Dedifferentiated amniotic fluid mesenchymal stem cell (primary cell): Measurements from ENCODE around the gene MACROD2.

Experiments
- DNase-seq: peaks from one replicate; pipeline ENCODE4 v3.0.0-alpha.2; 2016; ENCODE audit errors: extremely low spot score

The MACROD2 gene

DNA sequence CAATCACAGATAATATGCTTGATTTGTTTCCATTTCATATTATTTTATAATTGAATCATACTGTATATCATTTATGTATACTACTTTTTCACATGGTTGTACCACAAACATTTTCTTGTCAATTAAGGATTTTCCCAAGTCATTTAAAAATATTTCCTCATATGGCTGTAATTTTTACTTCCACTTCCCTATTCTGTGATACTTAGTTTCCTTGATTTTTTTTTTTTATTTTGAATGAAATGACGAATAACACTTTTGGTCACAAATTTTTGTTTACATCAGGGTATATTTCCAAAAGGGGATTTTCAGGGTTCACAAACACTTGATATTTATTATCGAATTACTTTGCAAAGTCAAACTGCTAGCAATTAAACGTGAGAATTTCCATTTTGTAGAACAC, 2062.3 kb downstream of the MACROD2 start:
- no peak for DNase-seq

DNA sequence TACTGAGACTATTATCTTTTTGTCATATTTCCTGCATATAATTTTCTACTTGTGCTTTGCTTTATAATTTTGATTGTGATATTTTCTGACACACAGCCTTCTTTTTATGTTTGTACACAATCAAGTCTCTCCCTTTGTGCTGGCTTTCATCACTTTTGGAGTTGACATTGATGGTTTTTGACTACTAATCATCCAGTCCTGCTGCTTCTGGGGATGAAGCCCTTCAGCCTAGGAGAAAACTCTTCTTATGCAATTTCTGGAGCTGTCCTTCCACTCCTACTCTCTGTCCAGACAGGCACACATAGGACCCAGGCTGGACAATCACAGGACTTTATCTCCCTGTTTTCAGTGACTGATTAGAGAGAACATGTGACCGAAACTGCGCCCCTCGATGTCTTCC, 2063.0 kb downstream of the MACROD2 start:
- no peak for DNase-seq

DNA sequence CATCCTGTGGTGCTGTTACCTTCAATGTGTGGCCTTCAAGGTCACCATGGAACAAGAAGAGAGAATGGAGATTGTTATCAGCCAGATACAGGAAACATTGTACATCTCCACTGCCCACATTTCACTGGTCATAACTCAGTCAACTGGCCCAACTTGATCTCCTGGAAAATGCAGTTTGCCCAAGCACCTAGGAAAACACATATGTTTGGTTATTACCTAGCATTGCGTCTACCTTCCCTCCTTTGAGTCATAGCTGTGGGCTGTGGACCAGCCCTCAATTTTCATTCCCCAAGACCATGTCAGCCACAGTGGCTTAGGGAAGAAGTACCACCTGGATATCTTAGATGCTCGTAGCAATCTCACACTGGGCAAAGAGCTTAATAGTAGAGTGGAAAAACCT, 2064.5 kb downstream of the MACROD2 start:
- no peak for DNase-seq

GRCh38 chr20:16061351-16061750, 2066.0 kb downstream of the MACROD2 start:
- DNase-seq: no peak

GRCh38 chr20:16062661-16063581, 2067.6 kb downstream of the MACROD2 start:
- DNase-seq: no peak

DNA sequence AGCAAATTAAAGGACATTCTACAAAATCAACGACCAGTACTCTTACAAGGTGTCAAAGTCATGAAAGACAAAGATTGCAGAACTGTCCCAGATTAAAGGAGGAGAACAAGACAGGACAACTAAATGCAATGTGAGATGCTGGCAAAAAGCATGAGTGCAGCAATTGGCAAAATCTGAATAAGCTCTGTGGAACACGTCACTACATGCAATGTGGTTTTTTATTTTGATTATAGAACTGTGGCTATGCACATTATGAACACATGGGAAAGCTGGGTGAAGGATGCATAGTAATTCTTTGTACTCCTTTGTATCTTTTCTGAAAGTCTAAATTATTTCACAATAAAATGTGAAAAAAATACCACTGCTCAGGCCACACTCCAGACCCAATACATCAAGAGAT, 2068.6 kb downstream of the MACROD2 start:
- DNase-seq: no peak

GRCh38 chr20:16064989-16065707, 2069.8 kb downstream of the MACROD2 start:
- no peak for DNase-seq

DNA sequence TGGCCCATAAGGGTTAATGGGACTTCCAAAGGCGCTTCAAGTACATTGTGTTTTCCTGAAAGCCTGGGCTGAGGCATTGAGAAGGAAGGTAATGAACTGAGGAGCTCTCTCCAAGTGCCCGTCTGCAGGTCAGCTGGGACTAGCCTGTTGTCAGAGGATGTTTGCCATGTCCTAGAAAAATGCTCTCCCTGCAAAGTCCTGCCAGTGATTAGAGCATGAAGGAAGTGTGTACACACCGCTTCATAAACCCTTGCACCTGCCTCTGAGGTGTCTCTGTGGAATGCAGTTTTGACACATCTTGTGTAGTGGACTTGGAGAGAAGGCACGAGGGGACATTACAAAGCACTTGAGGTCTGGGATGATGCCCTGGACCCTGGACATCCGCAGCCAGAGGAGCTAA, 2071.3 kb downstream of the MACROD2 start:
- no peak for DNase-seq

- no peak for DNase-seq
These were observed 2074.2 kb downstream of the MACROD2 start for GRCh38 chr20:16069389-16070010.

- DNase-seq: no peak
These were observed 2076.9 kb downstream of the MACROD2 start for GRCh38 chr20:16072220-16072619.

DNA sequence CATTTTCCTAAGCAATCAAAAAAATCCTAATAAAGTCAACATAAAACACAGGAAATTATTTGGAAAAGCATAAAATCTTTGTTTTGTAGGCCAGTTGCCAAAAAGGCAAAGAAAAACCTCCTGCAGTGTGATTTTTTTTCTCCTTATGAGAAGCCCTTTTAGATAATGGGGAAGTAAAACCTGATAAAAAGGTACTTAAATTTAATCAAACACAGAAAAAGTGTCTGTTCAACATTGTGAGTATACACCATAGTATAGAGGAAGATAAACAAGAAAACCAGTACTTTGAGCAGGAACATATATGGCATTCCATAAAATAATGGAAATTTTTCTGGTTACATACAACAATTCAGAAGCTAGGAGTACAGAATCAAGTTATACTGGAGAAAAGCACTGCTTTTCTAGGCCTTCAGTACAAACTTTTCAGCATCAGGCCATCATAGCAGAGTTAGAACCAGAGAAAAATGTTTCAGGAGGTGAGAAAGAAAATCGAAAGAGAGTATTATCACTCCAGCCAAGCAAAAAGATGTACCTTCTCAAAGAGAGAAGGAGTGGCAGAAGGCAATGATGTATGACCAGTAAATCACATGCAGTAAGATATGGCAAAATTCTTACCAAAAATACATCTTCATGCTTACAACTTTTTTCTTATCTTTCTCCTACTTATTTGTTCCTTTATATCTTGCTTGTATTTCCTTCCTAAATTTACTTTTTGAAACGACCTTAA, 2083.0 kb downstream of the MACROD2 start:
- DNase-seq: no peak

DNA sequence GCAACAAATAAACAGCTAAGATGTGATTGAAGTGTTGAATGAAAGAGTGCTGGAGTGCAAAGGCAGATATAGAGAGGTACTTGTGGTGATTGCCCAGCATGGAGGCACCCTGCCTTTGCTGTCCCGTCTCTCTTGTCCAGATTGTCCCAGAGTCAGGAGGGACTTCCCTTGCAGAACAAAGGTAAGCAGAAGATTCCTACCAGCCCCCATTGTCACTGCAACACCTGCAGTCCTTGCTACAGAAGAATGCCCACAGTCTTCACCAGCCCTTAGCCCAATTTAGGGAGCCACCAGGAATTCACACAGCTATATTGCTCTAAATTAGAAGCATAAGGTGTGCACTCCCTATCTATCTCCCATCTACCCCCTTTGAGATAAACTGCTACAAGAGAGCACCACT, 2086.1 kb downstream of the MACROD2 start:
- DNase-seq: no peak

- no peak for DNase-seq
These were observed 2086.8 kb downstream of the MACROD2 start for GRCh38 chr20:16082051-16082550.

- DNase-seq: no peak
These were observed 2088.4 kb downstream of the MACROD2 start for GRCh38 chr20:16083639-16084280.

- DNase-seq: no peak
These were observed 2099.9 kb downstream of the MACROD2 start for GRCh38 chr20:16095226-16095625.

- DNase-seq: no peak
These were observed 2101.5 kb downstream of the MACROD2 start for GRCh38 chr20:16096756-16097326.

DNA sequence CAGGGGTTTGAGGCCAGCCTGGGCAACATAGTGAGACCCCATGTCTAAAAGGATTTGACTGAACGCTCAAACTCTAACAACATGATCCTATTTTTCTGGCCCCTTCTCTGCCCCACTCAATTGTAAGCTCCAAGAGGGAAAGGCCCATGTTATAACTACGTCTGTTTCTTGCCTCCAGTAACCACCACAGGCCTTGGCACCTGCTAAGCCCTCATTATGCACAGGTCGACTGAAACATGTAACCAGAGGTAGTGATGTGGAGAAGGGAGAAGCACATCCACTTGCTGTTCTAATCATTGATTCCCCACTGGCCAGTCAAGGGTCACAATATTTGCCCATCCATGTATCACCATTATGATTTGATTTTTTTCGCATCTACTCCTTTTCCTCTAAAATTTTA, 2102.5 kb downstream of the MACROD2 start:
- DNase-seq: no peak

DNA sequence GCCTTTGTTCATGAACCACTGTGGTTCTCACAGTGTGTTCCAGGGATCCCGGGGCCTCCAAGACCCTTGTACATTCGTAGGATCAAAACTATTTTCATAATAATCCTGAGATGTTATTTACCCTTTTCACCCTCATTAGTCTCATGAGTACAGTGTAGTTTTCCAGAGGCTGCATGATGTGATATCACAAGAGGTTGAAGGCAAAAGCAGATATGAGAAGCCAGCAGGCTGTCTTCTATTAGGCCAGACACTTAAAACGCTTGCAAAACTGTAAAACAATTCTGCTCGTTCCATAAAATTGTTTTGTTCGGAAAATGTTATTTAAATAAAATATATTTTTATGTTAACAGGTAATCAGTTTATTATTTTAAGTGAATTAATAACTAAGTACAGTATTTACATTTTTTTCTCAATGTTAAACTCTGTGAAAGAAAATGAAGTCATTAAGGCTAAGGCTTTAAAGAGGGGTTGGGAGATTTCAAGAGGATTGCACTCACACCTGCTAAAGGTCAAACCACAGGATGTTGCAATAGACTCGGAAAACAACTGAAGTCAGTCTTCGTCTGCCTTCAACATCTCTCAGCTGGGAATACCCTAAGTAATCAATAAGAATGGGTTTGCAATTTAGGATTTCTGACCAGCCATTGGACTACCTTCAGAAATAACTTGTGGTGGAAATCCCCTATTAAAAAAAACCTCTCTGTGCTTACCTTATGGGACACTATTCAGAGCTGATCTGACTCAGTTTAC, 2103.7 kb downstream of the MACROD2 start:
- no peak for DNase-seq

- DNase-seq: no peak
These were observed 2104.8 kb downstream of the MACROD2 start for GRCh38 chr20:16100111-16100510.

GRCh38 chr20:16100767-16101166, 2105.5 kb downstream of the MACROD2 start:
- DNase-seq: no peak
